Vagina (tissue), 2 donors: ENCODE measurements around the gene SH3RF2. TPM values are rescaled to one million over a fixed set of nuclear protein-coding genes. Genes with fewer than 3 reads are reported as not detected.

ENCODE experiments used
- DNase-seq, 2 donors: peaks; one replicate each; pipeline ENCODE4 v3.0.0-alpha.2; 2017; ENCODE audit errors: extremely low spot score in 2 of 2
- H3K27ac ChIP-seq: fragments of 200-600 bp; sonication (generic); one replicate; pipeline ENCODE4 v1.5.1; 2019
- H3K27me3 ChIP-seq: fragments of 200-600 bp; sonication (generic); one replicate; pipeline ENCODE4 v1.5.1; 2019
- H3K36me3 ChIP-seq, 2 donors: fragments of 200-600 bp; sonication (generic); one replicate each; pipeline ENCODE4 v1.5.1; 2017 to 2019
- H3K4me1 ChIP-seq: fragments of 200-600 bp; sonication (generic); one replicate; pipeline ENCODE4 v1.5.1; 2019
- H3K4me3 ChIP-seq, 2 donors: fragments of 200-600 bp; sonication (generic); 1 replicate in 1 of 2; 2 replicates in 1 of 2; pipeline ENCODE4 v1.5.1; 2016 to 2019
- H3K9me3 ChIP-seq: fragments of 200-600 bp; sonication (generic); one replicate; pipeline ENCODE4 v1.5.1; 2019
- CTCF ChIP-seq, 3 experiments: fragments of 450-650 bp in 2 of 3; fragments of 200-600 bp in 1 of 3; sonication (generic) in 1 of 3; IDR thresholded peaks; one replicate each; pipeline ENCODE4 v1.5.1; 2017 to 2019; ENCODE audit warnings: antibody characterized with exemption in 3 of 3, mild to moderate bottlenecking in 2 of 3, moderate library complexity in 2 of 3
- POLR2A ChIP-seq, 2 donors: fragments of 450-650 bp; IDR thresholded peaks; one replicate each; pipeline ENCODE4 v1.6.1; 2017; ENCODE audit warnings: antibody characterized with exemption in 2 of 2, mild to moderate bottlenecking in 2 of 2, moderate library complexity in 2 of 2
- POLR2AphosphoS5 ChIP-seq, 2 donors: sonication (generic); formaldehyde crosslinking; IDR thresholded peaks; one replicate each; pipeline ENCODE4 v1.9.0; 2017; ENCODE audit warnings: antibody characterized with exemption in 2 of 2, mild to moderate bottlenecking in 2 of 2, low read depth in 1 of 2; ENCODE audit not compliant: insufficient read depth in 1 of 2
- intact Hi-C: fragments of 100-400 bp; cut with DNase I; formaldehyde crosslinking; loops from one replicate; pipeline ENCODE4 v1.15.1; 2023
- total RNA-seq: library from RNA; depleted of rRNA; stranded (reverse); fragments of >200 nt; gene quantifications from one replicate; pipeline ENCODE4 v1.2.3, GENCODE V29; 2016

The SH3RF2 gene
- total RNA-seq, 1 donor from 2014 or later = 48.4 TPM

GRCh38 chr5:145981589-145982571 lies 45.5 kb downstream of the SH3RF2 start:
- peaks cover 4% of the 10 kb centered on the region for H3K4me1 ChIP-seq
- TF ChIP-seq CTCF (IDR thresholded peaks at IDR 0.05) = no peak
- TF ChIP-seq POLR2AphosphoS5 (IDR thresholded peaks at IDR 0.05; ENCODE audit: insufficient read depth in 1 of 2, low read depth in 1 of 2) = no peak
- no peak for TF ChIP-seq POLR2A (IDR thresholded peaks at IDR 0.05)
- no peaks in the 10 kb centered on the region for H3K27me3 ChIP-seq
- intact Hi-C loops = no loop called here
- H3K27ac ChIP-seq = no peak overlapping the region
- H3K4me3 ChIP-seq = no peak overlapping the region
- H3K36me3 ChIP-seq = no peaks in the 10 kb centered on the region
- DNase-seq = no peak
- H3K9me3 ChIP-seq = no peaks in the 10 kb centered on the region

- Histone ChIP-seq H3K4me3 (no peak overlapping the region), H3K27me3 (no peaks in the 10 kb centered on the region), H3K36me3 (no peaks in the 10 kb centered on the region), H3K9me3 (no peaks in the 10 kb centered on the region), H3K4me1 (peaks cover 4% of the 10 kb centered on the region), H3K27ac (no peak overlapping the region)
- no peak for TF ChIP-seq POLR2AphosphoS5 (IDR thresholded peaks at IDR 0.05; ENCODE audit: insufficient read depth in 1 of 2, low read depth in 1 of 2)
- TF ChIP-seq POLR2A (IDR thresholded peaks at IDR 0.05) = no peak
- TF ChIP-seq CTCF (IDR thresholded peaks at IDR 0.05) = no peak
- intact Hi-C loops = no loop called here
- no peak for DNase-seq
Observed at GRCh38 chr5:145982572-145983318, 46.4 kb downstream of the SH3RF2 start.

- TF ChIP-seq POLR2A (IDR thresholded peaks at IDR 0.05) = no peak
- TF ChIP-seq CTCF (IDR thresholded peaks at IDR 0.05) = no peak
- TF ChIP-seq POLR2AphosphoS5 (IDR thresholded peaks at IDR 0.05; ENCODE audit: insufficient read depth in 1 of 2, low read depth in 1 of 2) = no peak
- Histone ChIP-seq H3K4me1 (no peaks in the 10 kb centered on the region), H3K36me3 (no peaks in the 10 kb centered on the region), H3K9me3 (no peaks in the 10 kb centered on the region), H3K27me3 (no peaks in the 10 kb centered on the region), H3K4me3 (no peak overlapping the region), H3K27ac (no peak overlapping the region)
- no peak for DNase-seq
- intact Hi-C loops = no loop called here
Observed at GRCh38 chr5:145983446-145983845, 47.1 kb downstream of the SH3RF2 start.

GRCh38 chr5:145984072-145984471 lies 47.7 kb downstream of the SH3RF2 start:
- no peaks in the 10 kb centered on the region for H3K9me3 ChIP-seq
- no peak for DNase-seq

More at GRCh38 chr5:145984072-145984471, 47.7 kb downstream of the SH3RF2 start:
- intact Hi-C loops = no loop called here
- Histone ChIP-seq H3K36me3 (no peaks in the 10 kb centered on the region), H3K27me3 (no peaks in the 10 kb centered on the region), H3K27ac (no peak overlapping the region), H3K4me3 (no peak overlapping the region), H3K4me1 (no peaks in the 10 kb centered on the region)
- TF ChIP-seq CTCF (IDR thresholded peaks at IDR 0.05) (no peak), POLR2A (IDR thresholded peaks at IDR 0.05) (no peak), POLR2AphosphoS5 (IDR thresholded peaks at IDR 0.05; ENCODE audit: insufficient read depth in 1 of 2, low read depth in 1 of 2) (no peak)
